ENCODE data around the gene SIGLEC9.

The SIGLEC9 gene

GRCh38 chr19:51124729-51125128, at the start of gene SIGLEC9:
SIGLEC9 (plus strand) TSS chr19:51124906; CDS start chr19:51124975, 69 bp downstream.
- no peak for DNase-seq (ENCODE audit: low read depth in 2 of 3, low spot score in 2 of 3)

GRCh38 chr19:51075998-51076397, 48.7 kb upstream of the SIGLEC9 start:
- no peak for DNase-seq (ENCODE audit: low read depth in 2 of 3, low spot score in 2 of 3)

GRCh38 chr19:51076631-51077213, 48.0 kb upstream of the SIGLEC9 start:
- DNase-seq (ENCODE audit: low read depth in 2 of 3, low spot score in 2 of 3), result no peak

GRCh38 chr19:51078104-51078503, 46.6 kb upstream of the SIGLEC9 start:
- DNase-seq (ENCODE audit: low read depth in 2 of 3, low spot score in 2 of 3), result no peak

GRCh38 chr19:51078731-51079130, 46.0 kb upstream of the SIGLEC9 start:
- no peak for DNase-seq (ENCODE audit: low read depth in 2 of 3, low spot score in 2 of 3)

GRCh38 chr19:51079481-51080110, 45.1 kb upstream of the SIGLEC9 start:
- DNase-seq (ENCODE audit: low read depth in 2 of 3, low spot score in 2 of 3), result no peak

- DNase-seq (ENCODE audit: low read depth in 2 of 3, low spot score in 2 of 3), result no peak
Measured at GRCh38 chr19:51081476-51081875, 43.2 kb upstream of the SIGLEC9 start.

- DNase-seq (ENCODE audit: low read depth in 2 of 3, low spot score in 2 of 3), result no peak
Measured at GRCh38 chr19:51082611-51083010, 42.1 kb upstream of the SIGLEC9 start, which contains the start of gene KLK14. KLK14 (minus strand) TSS chr19:51082887; CDS start chr19:51082614, 273 bp downstream.

GRCh38 chr19:51083181-51083580, 41.5 kb upstream of the SIGLEC9 start:
- DNase-seq (ENCODE audit: low read depth in 2 of 3, low spot score in 2 of 3), result no peak

- no peak for DNase-seq (ENCODE audit: low read depth in 2 of 3, low spot score in 2 of 3)
Measured at GRCh38 chr19:51083783-51084182, 40.9 kb upstream of the SIGLEC9 start.

GRCh38 chr19:51084505-51084904, 40.2 kb upstream of the SIGLEC9 start:
- DNase-seq (ENCODE audit: low read depth in 2 of 3, low spot score in 2 of 3), result no peak

- no peak for DNase-seq (ENCODE audit: low read depth in 2 of 3, low spot score in 2 of 3)
Measured at GRCh38 chr19:51086153-51086850, 38.4 kb upstream of the SIGLEC9 start.

GRCh38 chr19:51089786-51090185, 34.9 kb upstream of the SIGLEC9 start:
- no peak for DNase-seq (ENCODE audit: low read depth in 2 of 3, low spot score in 2 of 3)

- no peak for DNase-seq (ENCODE audit: low read depth in 2 of 3, low spot score in 2 of 3)
Measured at GRCh38 chr19:51090471-51090870, 34.2 kb upstream of the SIGLEC9 start.

GRCh38 chr19:51091126-51091525, 33.6 kb upstream of the SIGLEC9 start:
- DNase-seq (ENCODE audit: low read depth in 2 of 3, low spot score in 2 of 3), result no peak

- DNase-seq (ENCODE audit: low read depth in 2 of 3, low spot score in 2 of 3), result no peak
Measured at GRCh38 chr19:51091895-51092873, 32.5 kb upstream of the SIGLEC9 start.

- no peak for DNase-seq (ENCODE audit: low read depth in 2 of 3, low spot score in 2 of 3)
Measured at GRCh38 chr19:51093101-51093500, 31.6 kb upstream of the SIGLEC9 start.

- DNase-seq (ENCODE audit: low read depth in 2 of 3, low spot score in 2 of 3), result no peak
Measured at GRCh38 chr19:51093510-51094345, 31.0 kb upstream of the SIGLEC9 start.

GRCh38 chr19:51094696-51095279, 29.9 kb upstream of the SIGLEC9 start:
- DNase-seq (ENCODE audit: low read depth in 2 of 3, low spot score in 2 of 3), result peak in 1 of 3 experiments; percentile 21
